HepG2 (cell line): ENCODE measurements around the gene PDCD2. TPM values are rescaled to one million over a fixed set of nuclear protein-coding genes. Genes with fewer than 3 reads are reported as not detected.

Experiments used
- GABPA ChIP-seq, 2 experiments: IDR thresholded peaks; 2 replicates each; pipeline ENCODE4 v1.6.1; 2011 to 2016; ENCODE audit warnings: low read depth in 2 of 2, low read length in 1 of 2, missing biosample characterization in 1 of 2, missing genetic modification characterization in 1 of 2
- HOXA5 ChIP-seq: sonication (generic); formaldehyde crosslinking; IDR thresholded peaks from 2 replicates; pipeline ENCODE4 v1.4.0; 2020; ENCODE audit warnings: missing genetic modification reagents
- ISL2 ChIP-seq: sonication (generic); formaldehyde crosslinking; IDR thresholded peaks from 2 replicates; pipeline ENCODE4 v1.5.0; 2020; ENCODE audit warnings: missing genetic modification reagents
- NFYB ChIP-seq: sonication (generic); formaldehyde crosslinking; IDR thresholded peaks from 2 replicates; pipeline ENCODE4 v1.4.0; 2020; ENCODE audit warnings: missing genetic modification reagents
- RXRA ChIP-seq: sonication (generic); formaldehyde crosslinking; IDR thresholded peaks from 2 replicates; pipeline ENCODE4 v1.5.1; 2020; ENCODE audit warnings: missing genetic modification reagents
- SMAD9 ChIP-seq: sonication (generic); formaldehyde crosslinking; IDR thresholded peaks from 2 replicates; pipeline ENCODE4 v1.5.1; 2020; ENCODE audit warnings: mild to moderate bottlenecking, missing genetic modification reagents
- TBX2 ChIP-seq: sonication (generic); formaldehyde crosslinking; IDR thresholded peaks from 2 replicates; pipeline ENCODE4 v1.5.0; 2020; ENCODE audit warnings: missing genetic modification reagents, mild to moderate bottlenecking, borderline replicate concordance
- YEATS2 ChIP-seq: sonication (generic); formaldehyde crosslinking; IDR thresholded peaks from 2 replicates; pipeline ENCODE4 v1.4.0; 2020; ENCODE audit warnings: missing genetic modification reagents, borderline replicate concordance
- ZNF124 ChIP-seq: sonication (generic); formaldehyde crosslinking; IDR thresholded peaks from 2 replicates; pipeline ENCODE4 v1.4.0; 2020; ENCODE audit warnings: missing genetic modification reagents
- ZNF136 ChIP-seq: sonication (generic); formaldehyde crosslinking; IDR thresholded peaks from 2 replicates; pipeline ENCODE4 v1.8.1; 2022; ENCODE audit warnings: low read depth, mild to moderate bottlenecking, moderate library complexity, missing genetic modification reagents
- ZNF180 ChIP-seq: sonication (generic); formaldehyde crosslinking; IDR thresholded peaks from 2 replicates; pipeline ENCODE4 v1.4.0; 2020; ENCODE audit warnings: low read depth, missing genetic modification reagents, borderline replicate concordance
- ZNF263 ChIP-seq: sonication (generic); formaldehyde crosslinking; IDR thresholded peaks from 2 replicates; pipeline ENCODE4 v1.4.0; 2020; ENCODE audit warnings: missing genetic modification reagents
- ZNF543 ChIP-seq: sonication (generic); formaldehyde crosslinking; IDR thresholded peaks from 2 replicates; pipeline ENCODE4 v1.4.0; 2020; ENCODE audit warnings: mild to moderate bottlenecking, missing genetic modification reagents
- polyA plus RNA-seq, 8 experiments: library from polyadenylated mRNA; depleted of rRNA in 3 of 8; stranded (reverse) in 7 of 8; unstranded in 1 of 8; fragments of >200 nt; fragmentation: Illumina TruSeq in 4 of 8; extraction: Trizol in 4 of 8; gene quantifications; 2 replicates each; pipeline versions ENCODE4 v1.2.1 to v1.2.3, GENCODE V29; 2011 to 2016; ENCODE audit warnings: low read depth in 4 of 8, missing spikeins in 1 of 8, mixed read lengths in 1 of 8; ENCODE audit not compliant: insufficient read depth in 1 of 8
- total RNA-seq, 5 experiments: library from RNA; depleted of rRNA; stranded (reverse); fragments of >200 nt; fragmentation: Illumina TruSeq; extraction: Trizol; gene quantifications; 2 replicates each; pipeline ENCODE4 v1.2.3, GENCODE V29; 2016; ENCODE audit warnings: low read depth in 1 of 5
- TF ChIP-seq, protein P1 (sequence below): sonication (generic); formaldehyde crosslinking; IDR thresholded peaks from 2 replicates; pipeline ENCODE4 v1.8.0; 2023; ENCODE audit warnings: mild to moderate bottlenecking, missing genetic modification reagents
- TF ChIP-seq, protein P2 (sequence below): sonication (generic); formaldehyde crosslinking; IDR thresholded peaks from 2 replicates; pipeline ENCODE4 v1.5.0; 2020; ENCODE audit warnings: missing genetic modification reagents
- TF ChIP-seq, protein P3 (sequence below): sonication (generic); formaldehyde crosslinking; IDR thresholded peaks from 2 replicates; pipeline ENCODE4 v1.9.0; 2022; ENCODE audit warnings: missing genetic modification reagents, mild to moderate bottlenecking, borderline replicate concordance
- TF ChIP-seq, protein P4 (sequence below): sonication (generic); formaldehyde crosslinking; IDR thresholded peaks from 2 replicates; pipeline ENCODE4 v1.4.0; 2020; ENCODE audit warnings: missing genetic modification reagents

The PDCD2 gene
- total and polyA plus RNA-seq, 2 of the 13 experiments (the other 11 are each of a cell fraction or from before 2014, with no cell fraction given) = 83.6 to 133 TPM

DNA sequence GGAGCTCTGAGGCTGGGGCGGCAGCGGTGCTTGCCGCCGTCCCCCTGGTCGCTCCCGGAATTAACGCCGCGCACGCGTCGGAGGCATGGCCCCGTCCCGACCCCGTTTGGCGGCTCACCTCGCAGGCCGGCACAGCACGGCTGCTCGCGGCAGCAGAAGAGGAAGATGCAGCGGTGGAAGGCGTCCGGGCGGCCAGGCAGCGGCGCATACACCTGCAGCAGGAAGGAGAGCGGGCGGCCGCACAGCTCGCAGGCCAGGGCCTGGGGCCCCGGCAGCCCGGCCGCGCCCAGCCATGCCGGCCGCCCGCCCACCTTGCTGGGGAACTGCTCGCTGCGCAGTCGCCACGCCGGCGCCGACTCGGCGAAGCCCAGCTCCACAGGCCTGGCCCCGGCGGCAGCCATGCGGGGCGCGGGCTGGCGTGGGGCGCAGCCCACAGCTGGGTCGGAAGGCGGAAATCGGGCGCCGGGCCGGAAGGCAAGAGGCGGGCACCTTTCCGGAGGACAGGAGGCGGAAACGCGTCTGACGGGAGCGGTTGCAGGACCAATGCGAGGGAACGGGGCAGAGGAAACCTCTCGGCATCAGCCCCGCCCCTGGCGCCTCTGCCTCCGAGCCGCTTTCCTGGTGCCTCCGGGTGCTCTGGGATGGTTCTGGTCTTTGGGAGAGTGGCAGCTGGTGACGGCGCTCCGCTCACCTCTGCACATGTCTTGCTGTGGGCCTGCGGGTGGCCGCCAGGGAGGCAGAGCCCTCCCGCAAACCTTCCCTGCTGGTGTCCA, at the start of gene PDCD2 (continued):
- TF ChIP-seq, protein P1, sequence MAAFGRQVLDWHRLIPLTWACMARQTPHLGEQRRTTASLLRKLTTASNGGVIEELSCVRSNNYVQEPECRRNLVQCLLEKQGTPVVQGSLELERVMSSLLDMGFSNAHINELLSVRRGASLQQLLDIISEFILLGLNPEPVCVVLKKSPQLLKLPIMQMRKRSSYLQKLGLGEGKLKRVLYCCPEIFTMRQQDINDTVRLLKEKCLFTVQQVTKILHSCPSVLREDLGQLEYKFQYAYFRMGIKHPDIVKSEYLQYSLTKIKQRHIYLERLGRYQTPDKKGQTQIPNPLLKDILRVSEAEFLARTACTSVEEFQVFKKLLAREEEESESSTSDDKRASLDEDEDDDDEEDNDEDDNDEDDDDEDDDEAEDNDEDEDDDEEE (CRISPR knock-in tag) = peak; percentile 69
- TF ChIP-seq ISL2 (CRISPR knock-in tag) (peak; percentile 77; the same call in 1 of the 2 replicates), GABPA (IDR thresholded peaks at IDR 0.05; ENCODE audit: low read depth, low read length) (peak; percentile 93), GABPA (CRISPR knock-in tag; IDR thresholded peaks at IDR 0.05; ENCODE audit: low read depth) (peak; percentile 93), YEATS2 (CRISPR knock-in tag) (peak; percentile 93), ZNF180 (CRISPR knock-in tag) (0 out of 2 replicates have a peak, but pooled peaks have one; percentile 47), RXRA (CRISPR knock-in tag) (peak; percentile 70), ZNF124 (CRISPR knock-in tag) (0 out of 2 replicates have a peak, but pooled peaks have one; percentile 61), TBX2 (CRISPR knock-in tag) (peak; percentile 65), NFYB (CRISPR knock-in tag) (peak; percentile 90), ZNF263 (CRISPR knock-in tag) (no peak), ZNF543 (CRISPR knock-in tag) (peak; percentile 54; the same call in 1 of the 2 replicates), ZNF136 (CRISPR knock-in tag) (peak; percentile 60; the same call in 1 of the 2 replicates), SMAD9 (peak; percentile 59; the same call in 1 of the 2 replicates), HOXA5 (CRISPR knock-in tag) (peak; percentile 89; the same call in 1 of the 2 replicates)
- TF ChIP-seq, protein P2, sequence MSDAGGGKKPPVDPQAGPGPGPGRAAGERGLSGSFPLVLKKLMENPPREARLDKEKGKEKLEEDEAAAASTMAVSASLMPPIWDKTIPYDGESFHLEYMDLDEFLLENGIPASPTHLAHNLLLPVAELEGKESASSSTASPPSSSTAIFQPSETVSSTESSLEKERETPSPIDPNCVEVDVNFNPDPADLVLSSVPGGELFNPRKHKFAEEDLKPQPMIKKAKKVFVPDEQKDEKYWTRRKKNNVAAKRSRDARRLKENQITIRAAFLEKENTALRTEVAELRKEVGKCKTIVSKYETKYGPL (CRISPR knock-in tag) = peak; percentile 71; the same call in 1 of the 2 replicates
- TF ChIP-seq, protein P3, sequence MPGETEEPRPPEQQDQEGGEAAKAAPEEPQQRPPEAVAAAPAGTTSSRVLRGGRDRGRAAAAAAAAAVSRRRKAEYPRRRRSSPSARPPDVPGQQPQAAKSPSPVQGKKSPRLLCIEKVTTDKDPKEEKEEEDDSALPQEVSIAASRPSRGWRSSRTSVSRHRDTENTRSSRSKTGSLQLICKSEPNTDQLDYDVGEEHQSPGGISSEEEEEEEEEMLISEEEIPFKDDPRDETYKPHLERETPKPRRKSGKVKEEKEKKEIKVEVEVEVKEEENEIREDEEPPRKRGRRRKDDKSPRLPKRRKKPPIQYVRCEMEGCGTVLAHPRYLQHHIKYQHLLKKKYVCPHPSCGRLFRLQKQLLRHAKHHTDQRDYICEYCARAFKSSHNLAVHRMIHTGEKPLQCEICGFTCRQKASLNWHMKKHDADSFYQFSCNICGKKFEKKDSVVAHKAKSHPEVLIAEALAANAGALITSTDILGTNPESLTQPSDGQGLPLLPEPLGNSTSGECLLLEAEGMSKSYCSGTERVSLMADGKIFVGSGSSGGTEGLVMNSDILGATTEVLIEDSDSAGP (CRISPR knock-in tag) = peak; percentile 76
- TF ChIP-seq, protein P4, sequence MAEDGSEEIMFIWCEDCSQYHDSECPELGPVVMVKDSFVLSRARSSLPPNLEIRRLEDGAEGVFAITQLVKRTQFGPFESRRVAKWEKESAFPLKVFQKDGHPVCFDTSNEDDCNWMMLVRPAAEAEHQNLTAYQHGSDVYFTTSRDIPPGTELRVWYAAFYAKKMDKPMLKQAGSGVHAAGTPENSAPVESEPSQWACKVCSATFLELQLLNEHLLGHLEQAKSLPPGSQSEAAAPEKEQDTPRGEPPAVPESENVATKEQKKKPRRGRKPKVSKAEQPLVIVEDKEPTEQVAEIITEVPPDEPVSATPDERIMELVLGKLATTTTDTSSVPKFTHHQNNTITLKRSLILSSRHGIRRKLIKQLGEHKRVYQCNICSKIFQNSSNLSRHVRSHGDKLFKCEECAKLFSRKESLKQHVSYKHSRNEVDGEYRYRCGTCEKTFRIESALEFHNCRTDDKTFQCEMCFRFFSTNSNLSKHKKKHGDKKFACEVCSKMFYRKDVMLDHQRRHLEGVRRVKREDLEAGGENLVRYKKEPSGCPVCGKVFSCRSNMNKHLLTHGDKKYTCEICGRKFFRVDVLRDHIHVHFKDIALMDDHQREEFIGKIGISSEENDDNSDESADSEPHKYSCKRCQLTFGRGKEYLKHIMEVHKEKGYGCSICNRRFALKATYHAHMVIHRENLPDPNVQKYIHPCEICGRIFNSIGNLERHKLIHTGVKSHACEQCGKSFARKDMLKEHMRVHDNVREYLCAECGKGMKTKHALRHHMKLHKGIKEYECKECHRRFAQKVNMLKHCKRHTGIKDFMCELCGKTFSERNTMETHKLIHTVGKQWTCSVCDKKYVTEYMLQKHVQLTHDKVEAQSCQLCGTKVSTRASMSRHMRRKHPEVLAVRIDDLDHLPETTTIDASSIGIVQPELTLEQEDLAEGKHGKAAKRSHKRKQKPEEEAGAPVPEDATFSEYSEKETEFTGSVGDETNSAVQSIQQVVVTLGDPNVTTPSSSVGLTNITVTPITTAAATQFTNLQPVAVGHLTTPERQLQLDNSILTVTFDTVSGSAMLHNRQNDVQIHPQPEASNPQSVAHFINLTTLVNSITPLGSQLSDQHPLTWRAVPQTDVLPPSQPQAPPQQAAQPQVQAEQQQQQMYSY (CRISPR knock-in tag) = peak; percentile 50
